GM19023 (cell line): ENCODE results near the gene MAPK1.

Experiments
- ATAC-seq: cut with Tn5 transposase; IDR thresholded peaks from one replicate; pipeline ENCODE4 v1.9.1; 2021; ENCODE audit warnings: mild to moderate bottlenecking, moderate library complexity; ENCODE audit not compliant: unreplicated experiment

Gene MAPK1

GRCh38 chr22:21709688-21710087 lies 157.8 kb downstream of the MAPK1 start:
- no peak for ATAC-seq

DNA sequence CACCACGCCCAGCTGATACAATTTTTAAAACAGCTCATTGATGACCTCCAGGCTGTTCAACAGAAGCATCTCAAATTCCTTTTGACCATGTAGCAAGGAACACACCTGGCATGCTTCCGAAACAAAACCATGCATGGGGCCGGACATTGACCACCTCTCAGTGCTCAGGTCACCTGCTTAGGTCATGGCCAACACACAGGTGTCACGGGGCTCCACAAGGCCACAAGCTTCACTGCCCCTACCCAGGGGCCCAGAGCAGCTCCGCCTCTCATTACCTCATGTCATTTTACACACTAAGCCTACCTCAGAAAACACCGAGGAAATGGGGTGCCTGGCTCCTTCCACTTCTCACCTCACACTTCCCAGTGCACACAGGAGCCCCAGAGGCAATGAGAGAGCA lies 158.5 kb downstream of the MAPK1 start:
- ATAC-seq, result no peak

- no peak for ATAC-seq
Observed at GRCh38 chr22:21707677-21708076, 159.8 kb downstream of the MAPK1 start.
